ENCODE results near the gene ZNF423. TPM values are rescaled to one million over a fixed set of nuclear protein-coding genes. Genes with fewer than 3 reads are reported as not detected.
"Not testable (repeated sequence)": the region's sequence is repeated elsewhere in the genome, so short reads cannot be mapped to it uniquely, and the experiment has no call there.

ZNF423 gene
- total RNA-seq, 1 experiment from 2014 or later, result 43.6 TPM

DNA sequence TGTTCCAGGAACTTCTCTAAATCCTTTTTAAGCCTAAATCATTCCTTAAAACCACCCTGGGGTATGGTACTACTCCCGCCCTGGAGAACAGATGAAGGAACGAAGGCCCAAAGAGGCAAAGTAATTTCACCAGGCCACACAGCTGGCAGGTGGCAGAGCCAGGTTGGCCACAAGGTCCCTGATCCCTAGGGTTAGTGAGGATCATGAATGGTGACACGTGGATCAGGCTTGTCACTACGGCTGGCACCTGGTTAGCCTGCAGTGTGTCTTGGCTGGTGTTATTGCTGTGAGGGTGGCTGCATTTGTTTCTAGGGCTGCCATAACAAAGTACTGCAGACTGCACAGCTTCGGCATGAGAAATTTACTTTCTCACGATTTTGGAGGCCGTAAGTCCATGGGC lies 26.0 kb upstream of the ZNF423 start:
- Histone ChIP-seq H3K27me3 (ENCODE audit: control insufficient read depth, insufficient read depth, low read length) (no peaks in the 10 kb centered on the region), H3K4me3 (ENCODE audit: insufficient read depth, low read depth, low read length) (no peak overlapping the region), H3K36me3 (replicated peaks; ENCODE audit: control insufficient read depth, insufficient read depth, low read length) (no peaks in the 10 kb centered on the region)
- no peak for DNase-seq

DNA sequence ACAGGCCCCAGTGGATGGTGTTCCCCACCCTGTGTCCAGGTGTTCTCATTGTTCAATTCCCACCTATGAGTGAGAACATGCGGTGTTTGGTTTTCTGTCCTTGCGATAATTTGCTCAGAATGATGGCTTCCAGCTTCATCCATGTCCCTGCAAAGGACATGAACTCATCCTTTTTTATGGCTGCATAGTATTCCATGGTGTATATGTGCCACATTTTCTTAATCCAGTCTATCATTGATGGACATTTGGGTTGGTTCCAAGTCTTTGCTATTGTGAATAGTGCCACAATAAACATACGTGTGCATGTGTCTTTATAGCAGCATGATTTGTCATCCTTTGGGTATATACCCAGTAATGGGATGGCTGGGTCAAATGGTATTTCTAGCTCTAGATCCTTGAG lies 22.6 kb upstream of the ZNF423 start:
- not testable (repeated sequence) for H3K27me3 ChIP-seq (ENCODE audit: control insufficient read depth, insufficient read depth, low read length); H3K4me3 ChIP-seq (ENCODE audit: insufficient read depth, low read depth, low read length); H3K36me3 ChIP-seq (replicated peaks; ENCODE audit: control insufficient read depth, insufficient read depth, low read length); DNase-seq

DNA sequence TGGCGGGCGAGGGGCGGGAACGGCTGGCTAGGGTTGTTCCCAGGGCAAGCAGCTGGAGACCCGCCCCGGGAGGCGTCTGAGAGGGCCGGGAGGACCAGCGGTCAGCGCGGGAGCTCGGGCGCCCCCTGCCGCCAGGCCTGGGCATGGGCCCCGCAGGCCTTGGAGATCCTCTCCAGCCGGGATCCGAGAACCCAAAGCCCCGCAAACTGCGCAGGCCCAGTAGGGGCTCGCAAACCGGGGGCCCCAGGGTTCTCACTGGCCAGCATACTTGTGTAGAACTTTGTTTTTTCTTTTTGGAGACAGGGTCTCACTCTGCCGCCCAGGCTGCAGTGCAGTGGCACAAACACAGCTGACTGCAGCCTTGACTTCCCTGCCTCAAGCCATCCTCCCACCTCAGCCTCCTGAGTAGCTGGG lies 20.8 kb upstream of the ZNF423 start:
- no peaks in the 10 kb centered on the region for H3K36me3 ChIP-seq (replicated peaks; ENCODE audit: control insufficient read depth, insufficient read depth, low read length)
- DNase-seq, result peak; percentile 98
- no peaks in the 10 kb centered on the region for H3K27me3 ChIP-seq (ENCODE audit: control insufficient read depth, insufficient read depth, low read length)
- peak overlapping the region; percentile 45 for H3K4me3 ChIP-seq (ENCODE audit: insufficient read depth, low read depth, low read length)

GRCh38 chr16:49875806-49876715 lies 20.1 kb upstream of the ZNF423 start:
- peak; percentile 82 for DNase-seq
- no peaks in the 10 kb centered on the region for H3K27me3 ChIP-seq (ENCODE audit: control insufficient read depth, insufficient read depth, low read length)
- H3K36me3 ChIP-seq (replicated peaks; ENCODE audit: control insufficient read depth, insufficient read depth, low read length), result no peaks in the 10 kb centered on the region
- peak overlapping the region; percentile 45 for H3K4me3 ChIP-seq (ENCODE audit: insufficient read depth, low read depth, low read length)

DNA sequence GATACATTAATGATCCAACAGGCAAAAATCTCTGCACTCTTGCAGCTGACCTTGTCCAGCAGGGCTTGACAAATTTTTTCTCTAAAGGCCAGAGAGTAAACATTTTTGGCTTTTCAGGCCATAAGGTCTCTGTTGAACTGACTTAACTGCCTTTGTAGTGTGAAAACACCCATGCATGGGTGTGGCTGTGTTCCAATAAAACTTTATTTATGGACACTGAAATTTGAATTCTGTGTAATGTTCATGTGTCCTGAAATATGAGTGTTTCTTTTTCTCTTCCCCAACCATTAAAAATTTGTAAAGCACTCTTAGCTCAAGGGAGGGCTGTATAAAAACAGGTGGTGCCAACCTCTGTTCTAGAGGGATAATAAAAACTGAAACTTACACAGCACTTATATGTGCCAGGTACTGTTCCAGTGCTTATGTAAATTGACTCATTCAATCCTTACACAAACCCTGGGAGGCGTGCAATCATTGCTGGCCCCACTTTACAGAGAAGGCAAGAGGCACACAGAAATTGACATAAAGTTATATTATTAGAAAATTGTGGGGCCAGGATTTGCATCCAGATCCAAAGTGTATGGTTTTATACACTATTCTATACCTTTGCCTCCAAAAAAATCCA lies 18.8 kb upstream of the ZNF423 start:
- Histone ChIP-seq H3K4me3 (ENCODE audit: insufficient read depth, low read depth, low read length) (no peak overlapping the region), H3K36me3 (replicated peaks; ENCODE audit: control insufficient read depth, insufficient read depth, low read length) (no peaks in the 10 kb centered on the region), H3K27me3 (ENCODE audit: control insufficient read depth, insufficient read depth, low read length) (no peaks in the 10 kb centered on the region)
- no peak for DNase-seq

DNA sequence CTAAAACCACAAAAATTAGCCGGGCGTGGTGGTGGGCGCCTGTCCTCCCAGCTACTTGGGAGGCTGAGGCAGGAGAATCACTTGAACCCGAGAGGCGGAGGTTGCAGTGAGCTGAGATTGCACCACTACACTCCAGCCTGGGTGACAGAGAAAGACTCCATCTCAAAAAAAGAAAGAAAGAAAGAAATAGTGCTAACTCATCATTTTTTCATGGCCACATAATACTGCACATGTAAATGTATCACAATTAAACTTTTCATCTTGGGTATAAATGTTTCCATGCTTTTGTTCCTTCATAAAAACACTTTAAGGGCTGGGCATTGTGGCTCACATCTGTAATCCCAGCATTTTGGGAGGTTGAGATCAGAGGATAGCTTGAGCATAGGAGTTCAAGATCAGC lies 15.9 kb upstream of the ZNF423 start:
- H3K4me3 ChIP-seq (ENCODE audit: insufficient read depth, low read depth, low read length); DNase-seq; H3K36me3 ChIP-seq (replicated peaks; ENCODE audit: control insufficient read depth, insufficient read depth, low read length); H3K27me3 ChIP-seq (ENCODE audit: control insufficient read depth, insufficient read depth, low read length): not testable (repeated sequence)

GRCh38 chr16:49869731-49870130 lies 13.8 kb upstream of the ZNF423 start:
- no peaks in the 10 kb centered on the region for H3K36me3 ChIP-seq (replicated peaks; ENCODE audit: control insufficient read depth, insufficient read depth, low read length)
- no peak for DNase-seq
- no peak overlapping the region for H3K4me3 ChIP-seq (ENCODE audit: insufficient read depth, low read depth, low read length)
- no peaks in the 10 kb centered on the region; the same call in 1 of the 2 replicates for H3K27me3 ChIP-seq (ENCODE audit: control insufficient read depth, insufficient read depth, low read length)

GRCh38 chr16:49867796-49868668 lies 12.1 kb upstream of the ZNF423 start:
- Histone ChIP-seq H3K27me3 (ENCODE audit: control insufficient read depth, insufficient read depth, low read length) (no peaks in the 10 kb centered on the region; the same call in 1 of the 2 replicates), H3K4me3 (ENCODE audit: insufficient read depth, low read depth, low read length) (no peak overlapping the region)
- DNase-seq, result no peak

GRCh38 chr16:49867234-49867633 lies 11.3 kb upstream of the ZNF423 start:
- no peak for DNase-seq
- Histone ChIP-seq H3K36me3 (replicated peaks; ENCODE audit: control insufficient read depth, insufficient read depth, low read length) (no peaks in the 10 kb centered on the region), H3K4me3 (ENCODE audit: insufficient read depth, low read depth, low read length) (no peak overlapping the region), H3K27me3 (ENCODE audit: control insufficient read depth, insufficient read depth, low read length) (no peaks in the 10 kb centered on the region; the same call in 1 of the 2 replicates)

More at GRCh38 chr16:49867796-49868668, 12.1 kb upstream of the ZNF423 start:
- H3K36me3 ChIP-seq (replicated peaks; ENCODE audit: control insufficient read depth, insufficient read depth, low read length), result no peaks in the 10 kb centered on the region

DNA sequence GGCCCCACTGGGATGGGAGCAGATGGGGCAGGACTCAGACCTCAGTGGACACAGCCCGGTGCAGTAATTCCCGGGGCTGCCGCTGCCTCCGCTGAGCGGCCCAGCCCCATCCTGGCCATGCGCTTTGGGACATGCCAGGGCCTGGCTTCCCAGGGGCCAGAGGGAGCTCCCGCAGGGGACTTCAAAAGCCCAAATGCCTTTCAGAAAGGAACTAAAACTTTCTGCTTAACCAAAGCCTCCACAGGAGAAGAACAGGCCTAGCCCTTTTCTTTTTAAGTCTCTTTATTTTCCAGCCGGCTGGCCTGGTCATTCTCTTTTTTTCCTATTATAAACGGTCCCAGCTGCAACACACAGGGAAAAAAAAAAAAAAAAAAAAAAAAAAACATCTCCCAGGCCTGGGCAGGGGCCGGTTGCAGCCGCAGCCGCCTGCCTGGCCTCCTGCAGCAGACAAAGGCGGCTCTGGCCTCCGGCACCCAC lies 10.7 kb upstream of the ZNF423 start:
- H3K36me3 ChIP-seq (replicated peaks; ENCODE audit: control insufficient read depth, insufficient read depth, low read length), result no peaks in the 10 kb centered on the region
- no peaks in the 10 kb centered on the region; the same call in 1 of the 2 replicates for H3K27me3 ChIP-seq (ENCODE audit: control insufficient read depth, insufficient read depth, low read length)
- DNase-seq, result peak; percentile 89
- H3K4me3 ChIP-seq (ENCODE audit: insufficient read depth, low read depth, low read length), result no peak overlapping the region

DNA sequence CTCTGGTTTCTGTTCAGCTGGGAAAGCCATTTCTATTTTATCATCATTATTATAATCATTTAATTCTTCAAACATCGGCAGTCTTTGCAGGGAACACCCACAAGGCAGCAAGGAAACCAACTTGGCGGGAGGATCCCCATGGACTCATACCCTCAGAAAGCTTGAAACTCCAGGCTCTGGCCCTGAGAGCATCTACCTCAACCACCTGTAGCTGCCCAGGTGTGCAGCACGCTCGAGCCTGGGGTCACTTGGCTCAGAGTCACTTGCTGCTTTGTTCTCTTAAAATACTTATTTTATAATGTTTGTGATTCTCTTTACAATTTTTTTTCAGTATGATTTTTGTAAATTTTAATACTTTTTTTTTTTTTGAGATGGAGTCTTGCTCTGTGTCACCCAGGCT lies 6.8 kb upstream of the ZNF423 start:
- no peaks in the 10 kb centered on the region for H3K36me3 ChIP-seq (replicated peaks; ENCODE audit: control insufficient read depth, insufficient read depth, low read length)
- no peak overlapping the region for H3K4me3 ChIP-seq (ENCODE audit: insufficient read depth, low read depth, low read length)
- DNase-seq, result no peak

GRCh38 chr16:49861299-49861698 lies 5.4 kb upstream of the ZNF423 start:
- H3K36me3 ChIP-seq (replicated peaks; ENCODE audit: control insufficient read depth, insufficient read depth, low read length), result no peaks in the 10 kb centered on the region
- H3K4me3 ChIP-seq (ENCODE audit: insufficient read depth, low read depth, low read length), result no peak overlapping the region
- DNase-seq, result no peak
- H3K27me3 ChIP-seq (ENCODE audit: control insufficient read depth, insufficient read depth, low read length), result peaks cover 22% of the 10 kb centered on the region

More for the DNA sequence above, 6.8 kb upstream of the ZNF423 start:
- H3K27me3 ChIP-seq (ENCODE audit: control insufficient read depth, insufficient read depth, low read length), result peaks cover 19% of the 10 kb centered on the region

DNA sequence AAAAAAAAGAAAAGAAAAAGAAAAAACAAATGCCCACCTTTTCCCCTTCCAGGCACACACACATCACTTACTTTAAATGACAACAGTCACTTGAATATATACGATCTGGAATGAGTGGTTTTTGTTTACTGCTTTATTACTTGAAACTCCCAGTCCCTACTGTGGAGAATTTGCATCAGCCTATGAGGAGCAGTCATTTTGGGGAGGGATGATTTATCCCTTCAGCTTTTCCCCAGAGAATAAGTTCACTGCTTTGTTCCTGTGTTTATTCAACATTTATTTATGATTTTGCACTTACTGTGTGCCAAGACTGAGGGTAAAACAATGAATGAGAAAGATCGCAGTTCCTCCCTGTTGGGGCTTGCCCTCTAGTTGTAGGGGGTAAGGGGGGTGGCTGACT lies 4.7 kb upstream of the ZNF423 start:
- Histone ChIP-seq H3K27me3 (ENCODE audit: control insufficient read depth, insufficient read depth, low read length) (peaks cover 22% of the 10 kb centered on the region), H3K36me3 (replicated peaks; ENCODE audit: control insufficient read depth, insufficient read depth, low read length) (no peaks in the 10 kb centered on the region), H3K4me3 (ENCODE audit: insufficient read depth, low read depth, low read length) (no peak overlapping the region)
- no peak for DNase-seq

DNA sequence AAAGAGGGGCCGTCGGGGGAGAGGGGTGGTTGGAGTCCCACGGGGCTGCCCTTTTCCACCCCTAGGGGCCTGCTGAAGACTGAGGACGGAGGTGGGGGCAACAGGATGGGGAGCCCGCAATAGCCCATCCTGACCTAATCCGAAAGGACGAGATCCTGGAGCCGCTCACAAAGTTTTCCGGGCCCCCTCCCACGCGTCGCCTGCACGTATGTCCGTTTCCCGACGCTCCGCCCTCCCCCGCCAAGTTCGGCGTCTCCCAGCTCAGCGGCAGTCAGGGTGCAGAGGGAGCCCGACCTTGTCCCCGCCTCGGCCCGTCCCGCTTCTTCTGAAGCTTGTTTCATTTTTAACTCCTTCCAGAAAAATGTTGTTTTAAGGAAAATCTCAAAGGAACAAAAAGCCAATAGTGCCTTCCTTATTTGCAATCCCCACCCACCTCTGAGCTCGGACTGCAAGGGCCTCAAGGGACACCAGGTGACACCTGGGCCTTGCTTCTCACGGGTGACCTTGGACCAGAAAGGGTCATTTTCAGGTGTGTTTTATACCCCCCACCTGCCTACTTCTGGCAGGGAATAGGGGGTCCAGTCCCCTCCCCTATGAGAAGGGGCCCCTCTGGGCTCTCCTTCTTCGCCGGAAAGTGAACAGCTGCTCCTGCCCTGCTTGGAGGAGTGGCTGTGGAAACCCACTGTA lies 3.4 kb upstream of the ZNF423 start:
- peak; percentile 77 for DNase-seq
- Histone ChIP-seq H3K4me3 (ENCODE audit: insufficient read depth, low read depth, low read length) (peak overlapping the region; percentile 71), H3K27me3 (ENCODE audit: control insufficient read depth, insufficient read depth, low read length) (peaks cover 22% of the 10 kb centered on the region), H3K36me3 (replicated peaks; ENCODE audit: control insufficient read depth, insufficient read depth, low read length) (no peaks in the 10 kb centered on the region)

All from H7 (cell line).